K562 (cell line): ENCODE data around the gene LRRC74B. TPM values are rescaled to one million over a fixed set of nuclear protein-coding genes. Genes with fewer than 3 reads are reported as not detected.
A peak's percentile ranks its signal among the peaks of the same experiment; 100 is the strongest.

Experiments
- ATAC-seq: fragments of 200-7000 bp; cut with Tn5 transposase; 3 replicates; pipeline ENCODE4 v1.9.1; 2020; ENCODE audit warnings: moderate library complexity
- BruUV-seq: library from RNA; stranded (reverse); fragments of 400-500 nt; replicated peaks from 2 replicates; lab custom pipeline; 2021; lab: Mats Ljungman, UMichigan
- CTCF ChIA-PET: fragments of 300-600 bp; formaldehyde crosslinking; extraction: SDS; loops from one replicate; lab custom pipeline; 2021; ENCODE audit warnings: low intra/inter-chr PET ratio; lab: Yijun Ruan, JAX
- POLR2A ChIA-PET: fragments of 300-600, 350-650 bp; sonication (Branson Sonifier 250); formaldehyde crosslinking; extraction: SDS; loops from one replicate; lab custom pipeline; 2021; ENCODE audit warnings: antibody characterized with exemption, inconsistent platforms; lab: Yijun Ruan, JAX
- DNase-seq, 4 experiments: peaks; one replicate each; pipeline versions ENCODE4 v3.0.0 to v3.0.0-alpha.2; 2011 to 2018; ENCODE audit warnings: low spot score in 3 of 4, mixed read lengths in 3 of 4; ENCODE audit errors: extremely low read depth in 1 of 4
- FAIRE-seq: peaks from 2 replicates; lab custom pipeline; 2011; peaks lifted over from hg19 to GRCh38; lab: Jason Lieb, UNC
- H2AFZ ChIP-seq: 2 replicates; pipeline ENCODE4 v1.6.0; 2011; ENCODE audit warnings: low read depth, low read length, control low read depth, inconsistent platforms
- H3K27ac ChIP-seq: fragments of 200-600 bp; 3 replicates; pipeline ENCODE4 v1.8.0; 2011; ENCODE audit warnings: low read depth, mild to moderate bottlenecking, control low read depth, inconsistent platforms, low read length, moderate library complexity, mixed read lengths; ENCODE audit errors: extremely low read depth
- H3K27me3 ChIP-seq, 2 experiments: fragments of 300-600 bp in 1 of 2; 2 replicates in 1 of 2; 3 replicates in 1 of 2; pipeline versions ENCODE4 v1.6.0 to v1.8.0; 2011; ENCODE audit warnings: inconsistent platforms in 2 of 2, low read length in 2 of 2, mild to moderate bottlenecking in 1 of 2, mixed read lengths in 1 of 2, moderate library complexity in 1 of 2; ENCODE audit not compliant: control insufficient read depth in 2 of 2, insufficient read depth in 2 of 2
- H3K36me3 ChIP-seq: fragments of 300-600 bp; 3 replicates; pipeline ENCODE4 v1.8.0; 2011; ENCODE audit warnings: mild to moderate bottlenecking, low read length, inconsistent platforms; ENCODE audit not compliant: control insufficient read depth, insufficient read depth
- H3K4me1 ChIP-seq, 2 experiments: fragments of 200-600 bp in 1 of 2; replicated peaks in 1 of 2; 2 replicates in 1 of 2; 3 replicates in 1 of 2; pipeline versions ENCODE4 v1.5.1 to v1.8.0; 2011; ENCODE audit warnings: inconsistent platforms in 2 of 2, low read length in 2 of 2, mild to moderate bottlenecking in 1 of 2, mixed read lengths in 1 of 2, moderate library complexity in 1 of 2; ENCODE audit not compliant: control insufficient read depth in 2 of 2, insufficient read depth in 2 of 2
- H3K4me2 ChIP-seq: 2 replicates; pipeline ENCODE4 v1.6.1; 2011; ENCODE audit warnings: low read length, control low read depth, inconsistent platforms, mixed read lengths; ENCODE audit not compliant: insufficient read depth
- H3K4me3 ChIP-seq: fragments of 200-600 bp; sonication (generic), shearing (Covaris generic); 2 replicates; pipeline ENCODE4 v1.5.1; 2016; ENCODE audit warnings: control low read depth, inconsistent platforms
- H3K79me2 ChIP-seq: fragments of 200-600 bp; 3 replicates; pipeline ENCODE4 v1.8.0; 2011; ENCODE audit warnings: low read length, inconsistent platforms; ENCODE audit not compliant: control insufficient read depth, insufficient read depth
- H3K9ac ChIP-seq, 2 experiments: 2 replicates each; pipeline versions ENCODE4 v1.6.0 to v1.6.1; 2011; ENCODE audit warnings: low read depth in 2 of 2, low read length in 2 of 2, control low read depth in 1 of 2, inconsistent platforms in 1 of 2, mild to moderate bottlenecking in 1 of 2, mixed read lengths in 1 of 2; ENCODE audit not compliant: insufficient read depth in 1 of 2
- H3K9me1 ChIP-seq: one replicate; pipeline ENCODE4 v1.6.0; 2011; ENCODE audit warnings: inconsistent platforms, mild to moderate bottlenecking, low read length, moderate library complexity; ENCODE audit not compliant: control insufficient read depth, insufficient read depth
- H3K9me3 ChIP-seq: replicated peaks from 2 replicates; pipeline ENCODE4 v1.5.1; 2011; ENCODE audit warnings: low read depth, low read length, inconsistent platforms; ENCODE audit not compliant: control insufficient read depth, insufficient read depth
- H4K20me1 ChIP-seq: replicated peaks from 2 replicates; pipeline ENCODE4 v1.6.1; 2011; ENCODE audit warnings: low read length, inconsistent platforms, mixed read lengths; ENCODE audit not compliant: control insufficient read depth, insufficient read depth
- ADNP ChIP-seq: fragments of 200-800 bp; sonication (Bioruptor generic); IDR thresholded peaks from 2 replicates; pipeline ENCODE4 v1.6.1; 2016; ENCODE audit warnings: missing genetic modification characterization, missing compliant biosample characterization
- CGGBP1 ChIP-seq: fragments of 250-450 bp; sonication (Bioruptor Pico); IDR thresholded peaks from 2 replicates; pipeline ENCODE4 v1.9.0; 2021; ENCODE audit warnings: mild to moderate bottlenecking
- CTCF ChIP-seq, 3 experiments: IDR thresholded peaks in 2 of 3; conservative IDR thresholded peaks in 1 of 3; 2 replicates each; pipeline ENCODE4 v1.5.1; 2011 to 2012; ENCODE audit warnings: low read length in 3 of 3, mild to moderate bottlenecking in 3 of 3, control low read depth in 2 of 3, improper control_type of control experiment in 1 of 3, inconsistent platforms in 1 of 3, low read depth in 1 of 3, mixed read lengths in 1 of 3, moderate library complexity in 1 of 3; ENCODE audit not compliant: insufficient read depth in 2 of 3
- EWSR1 ChIP-seq: fragments of 450-650 bp; IDR thresholded peaks from 2 replicates; pipeline ENCODE4 v1.6.1; 2018; ENCODE audit warnings: borderline replicate concordance, mild to moderate bottlenecking, low read depth, moderate library complexity; ENCODE audit not compliant: partially characterized antibody
- GABPB1 ChIP-seq: sonication (generic); formaldehyde crosslinking; IDR thresholded peaks from 2 replicates; pipeline ENCODE4 v1.8.0; 2022; ENCODE audit warnings: mild to moderate bottlenecking, missing genetic modification reagents
- GATA2 ChIP-seq: sonication (generic); formaldehyde crosslinking; IDR thresholded peaks from 2 replicates; pipeline ENCODE4 v1.4.0; 2020; ENCODE audit warnings: mild to moderate bottlenecking, missing genetic modification reagents
- GTF2A2 ChIP-seq: IDR thresholded peaks from 2 replicates; pipeline ENCODE4 v1.6.1; 2016; ENCODE audit warnings: mild to moderate bottlenecking, missing genetic modification characterization, missing compliant biosample characterization
- KDM1A ChIP-seq, 2 experiments: fragments of 450-650 bp; IDR thresholded peaks; 2 replicates each; pipeline ENCODE4 v1.6.1; 2016; ENCODE audit warnings: mild to moderate bottlenecking in 2 of 2
- RBBP5 ChIP-seq: fragments of 200-600 bp; sonication (generic); IDR thresholded peaks from 2 replicates; pipeline ENCODE4 v1.6.1; 2012; ENCODE audit warnings: borderline replicate concordance, mild to moderate bottlenecking, low read length, control low read depth, inconsistent platforms; ENCODE audit not compliant: insufficient read depth, poor library complexity, severe bottlenecking
- RBM25 ChIP-seq: fragments of 200-400 bp; formaldehyde crosslinking; IDR thresholded peaks from 2 replicates; pipeline ENCODE4 v1.6.1; 2018; ENCODE audit warnings: low read length, low read depth, moderate library complexity; ENCODE audit not compliant: severe bottlenecking
- SAP30 ChIP-seq: fragments of 200-600 bp; sonication (generic); IDR thresholded peaks from 2 replicates; pipeline ENCODE4 v1.6.1; 2012; ENCODE audit warnings: borderline replicate concordance, low read depth, mild to moderate bottlenecking, moderate library complexity, low read length, control low read depth, inconsistent platforms; ENCODE audit not compliant: insufficient read depth, poor library complexity, severe bottlenecking
- TCF15 ChIP-seq: fragments of 250-450 bp; sonication (Bioruptor Pico); IDR thresholded peaks from 2 replicates; pipeline ENCODE4 v1.8.0; 2022; ENCODE audit warnings: moderate library complexity, mild to moderate bottlenecking, inconsistent platforms
- ZNF134 ChIP-seq: fragments of 250-450 bp; sonication (Bioruptor Pico); conservative IDR thresholded peaks from 2 replicates; pipeline ENCODE4 v1.4.0; 2020
- ZNF143 ChIP-seq: sonication (generic); formaldehyde crosslinking; IDR thresholded peaks from 2 replicates; pipeline ENCODE4 v1.9.0; 2022; ENCODE audit warnings: mild to moderate bottlenecking, missing genetic modification reagents
- ZNF3 ChIP-seq: fragments of 250-450 bp; sonication (Bioruptor Pico); IDR thresholded peaks from 2 replicates; pipeline ENCODE4 v1.5.0; 2021; ENCODE audit warnings: mild to moderate bottlenecking, moderate library complexity
- in situ Hi-C: fragments of 300-500 bp; cut with MboI; formaldehyde crosslinking; loops from 4 replicates; pipeline ENCODE4 v1.15.0; 2018; ENCODE audit warnings: inconsistent platforms, mixed read lengths
- intact Hi-C: fragments of 100-400 bp; cut with micrococcal nuclease; formaldehyde crosslinking; loops from 2 replicates; pipeline ENCODE4 v1.14.2; 2022
- polyA plus RNA-seq, 8 experiments: library from polyadenylated mRNA; depleted of rRNA in 4 of 8; stranded (reverse) in 5 of 8; unstranded in 3 of 8; fragments of >200 nt; fragmentation: Nextera tagmentation in 2 of 8; fragmentation: Illumina TruSeq in 1 of 8; extraction: Ambion mirVana in 2 of 8; extraction: Trizol in 1 of 8; gene quantifications; 2 replicates each; pipeline versions ENCODE4 v1.2.1 to v1.2.3, GENCODE V29; 2011 to 2014; ENCODE audit warnings: inconsistent platforms in 1 of 8, missing spikeins in 1 of 8
- total RNA-seq, 7 experiments: library from RNA; depleted of rRNA in 6 of 7; stranded (reverse); fragments of >200 nt in 6 of 7; fragmentation: Illumina TruSeq in 2 of 7; extraction: Trizol in 2 of 7; gene quantifications; 2 replicates each; pipeline versions ENCODE4 v1.2.1 to v1.2.3, GENCODE V29; 2011 to 2021; ENCODE audit warnings: low replicate concordance in 1 of 7

The LRRC74B gene
- total and polyA plus RNA-seq, 9 of the 15 experiments (the other 6 are each of a cell fraction or from before 2014, with no cell fraction given): not detected

GRCh38 chr22:21099578-21099977, 53.8 kb downstream of the LRRC74B start:
- Histone ChIP-seq H3K79me2 (no peaks in the 10 kb centered on the region), H3K27me3 (peaks cover 17 to 20% of the 10 kb centered on the region in 2 experiments; a peak in 4 of 5 replicates), H3K9me1 (no peaks in the 10 kb centered on the region), H3K4me2 (no peak overlapping the region), H3K9me3 (no peaks in the 10 kb centered on the region), H3K9ac (no peak overlapping the region), H3K4me3 (no peak overlapping the region), H3K4me1 (peaks cover 5 to 6% of the 10 kb centered on the region in 2 experiments; a peak in 4 of 5 replicates), H3K36me3 (no peaks in the 10 kb centered on the region), H3K27ac (no peak overlapping the region), H4K20me1 (peaks cover 12% of the 10 kb centered on the region), H2AFZ (no peak overlapping the region)
- DNase-seq: no peak
- ChIA-PET CTCF (no interaction called here), POLR2A (interaction anchor here (0.6 to 2.4 kb wide), 11 partner anchors 10 to 531 kb away, joined by 3 to 12 read pairs (median 3); partner anchors contain the start of gene LZTR1)
- FAIRE-seq: no peak
- no TSS peak for BruUV-seq
- ATAC-seq: no peak
- TF ChIP-seq RBBP5 (no peak), CTCF (IDR thresholded peaks at IDR 0.05 in 2 of 3, conservative IDR thresholded peaks at IDR 0.05 in 1 of 3; ENCODE audit: insufficient read depth in 2 of 3, low read depth in 1 of 3, low read length in 3 of 3) (no peak), SAP30 (no peak), CGGBP1 (0 out of 2 replicates have a peak, but pooled peaks have one; percentile 1), ZNF143 (no peak), KDM1A (IDR thresholded peaks at IDR 0.05) (peak; percentile 90 to 91), ZNF134 (peak; percentile 90), ADNP (peak; percentile 90), ZNF3 (0 out of 2 replicates have a peak, but pooled peaks have one; percentile 15), RBM25 (peak; percentile 94), EWSR1 (no peak), TCF15 (CRISPR knock-in tag) (peak; percentile 13; the same call in 1 of the 2 replicates), GTF2A2 (tag) (peak; percentile 47; the same call in 1 of the 2 replicates), GATA2 (CRISPR knock-in tag) (no peak), GABPB1 (0 out of 2 replicates have a peak, but pooled peaks have one; percentile 21)
- intact Hi-C loops (loop anchor here (2.0 kb wide), 1 partner anchor 79 kb away; no protein-coding TSS in a partner anchor), in situ Hi-C loops (loop anchor here (5.0 to 10.0 kb wide), 2 partner anchors 33 to 435 kb away; no protein-coding TSS in a partner anchor)
